ENCODE data around the gene VSX1.

VSX1 gene

DNA sequence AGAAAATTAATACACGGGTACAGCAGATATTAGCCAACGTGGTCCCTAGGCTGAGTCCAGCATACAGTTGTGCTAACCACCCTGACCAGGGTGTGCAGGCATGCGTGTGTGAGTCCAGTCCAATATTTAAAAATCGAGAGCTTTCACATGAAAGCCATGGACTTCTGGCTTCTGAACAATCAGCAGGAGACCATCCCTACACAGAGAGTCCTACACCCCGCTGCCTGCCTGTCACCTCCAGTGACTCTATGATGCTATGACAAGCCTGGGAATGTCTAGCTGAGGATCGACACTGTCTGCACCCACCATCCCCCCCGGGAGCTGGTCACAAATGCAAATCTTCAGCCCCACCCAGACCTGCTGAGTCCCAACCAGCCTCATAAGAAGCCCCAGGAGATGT, 31.9 kb downstream of the VSX1 start:
- no peak overlapping the region for H3K4me3 ChIP-seq (replicated peaks; ENCODE audit: low read depth, low read length)
- TF ChIP-seq, protein P1, sequence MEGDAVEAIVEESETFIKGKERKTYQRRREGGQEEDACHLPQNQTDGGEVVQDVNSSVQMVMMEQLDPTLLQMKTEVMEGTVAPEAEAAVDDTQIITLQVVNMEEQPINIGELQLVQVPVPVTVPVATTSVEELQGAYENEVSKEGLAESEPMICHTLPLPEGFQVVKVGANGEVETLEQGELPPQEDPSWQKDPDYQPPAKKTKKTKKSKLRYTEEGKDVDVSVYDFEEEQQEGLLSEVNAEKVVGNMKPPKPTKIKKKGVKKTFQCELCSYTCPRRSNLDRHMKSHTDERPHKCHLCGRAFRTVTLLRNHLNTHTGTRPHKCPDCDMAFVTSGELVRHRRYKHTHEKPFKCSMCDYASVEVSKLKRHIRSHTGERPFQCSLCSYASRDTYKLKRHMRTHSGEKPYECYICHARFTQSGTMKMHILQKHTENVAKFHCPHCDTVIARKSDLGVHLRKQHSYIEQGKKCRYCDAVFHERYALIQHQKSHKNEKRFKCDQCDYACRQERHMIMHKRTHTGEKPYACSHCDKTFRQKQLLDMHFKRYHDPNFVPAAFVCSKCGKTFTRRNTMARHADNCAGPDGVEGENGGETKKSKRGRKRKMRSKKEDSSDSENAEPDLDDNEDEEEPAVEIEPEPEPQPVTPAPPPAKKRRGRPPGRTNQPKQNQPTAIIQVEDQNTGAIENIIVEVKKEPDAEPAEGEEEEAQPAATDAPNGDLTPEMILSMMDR (IDR thresholded peaks at IDR 0.05; ENCODE audit: low read depth, low read length, missing control alignments): no peak
- DNase-seq (ENCODE audit: extremely low read depth, low read depth): no peak

DNA sequence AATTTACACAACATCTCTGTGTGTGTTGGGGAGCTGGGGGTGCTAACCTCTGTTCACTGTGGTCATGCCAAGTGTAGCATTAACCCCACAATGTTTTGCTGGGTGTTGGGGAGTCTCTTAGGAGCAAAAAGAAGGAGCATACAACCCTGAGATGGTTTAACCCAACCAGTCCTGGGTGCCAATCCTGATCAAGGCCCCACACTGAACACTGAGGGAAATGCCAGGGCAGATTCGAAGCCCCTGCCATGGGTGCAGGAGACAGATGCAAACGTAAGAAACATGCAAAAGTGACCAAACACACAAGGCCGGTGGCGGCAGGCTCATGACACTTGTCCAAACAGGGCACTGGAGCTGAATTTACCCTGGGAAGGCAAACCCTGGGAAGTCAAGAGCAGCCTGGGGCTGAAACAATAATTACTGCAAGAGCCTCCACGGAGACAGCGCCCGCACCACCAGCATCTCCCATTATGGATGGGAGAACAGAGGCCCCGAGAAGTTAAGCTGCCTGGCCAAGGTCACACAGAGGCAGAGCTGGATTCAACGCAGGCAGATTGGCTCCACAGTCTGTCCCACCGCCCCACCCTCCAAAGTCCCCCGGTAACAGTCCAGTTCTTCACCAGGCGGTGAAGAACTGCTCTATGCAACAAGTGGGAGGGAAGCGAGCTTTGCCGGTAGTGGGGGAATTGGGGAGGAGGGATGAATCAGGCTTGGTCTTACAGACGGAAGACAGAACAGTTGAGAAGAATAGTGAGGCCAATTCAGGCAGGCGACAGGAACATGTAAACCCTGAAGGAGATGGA, 32.5 kb downstream of the VSX1 start:
- no peak for DNase-seq (ENCODE audit: extremely low read depth, low read depth)
- TF ChIP-seq, protein P1 (IDR thresholded peaks at IDR 0.05; ENCODE audit: low read depth, low read length, missing control alignments): no peak
- no peak overlapping the region for H3K4me3 ChIP-seq (replicated peaks; ENCODE audit: low read depth, low read length)

DNA sequence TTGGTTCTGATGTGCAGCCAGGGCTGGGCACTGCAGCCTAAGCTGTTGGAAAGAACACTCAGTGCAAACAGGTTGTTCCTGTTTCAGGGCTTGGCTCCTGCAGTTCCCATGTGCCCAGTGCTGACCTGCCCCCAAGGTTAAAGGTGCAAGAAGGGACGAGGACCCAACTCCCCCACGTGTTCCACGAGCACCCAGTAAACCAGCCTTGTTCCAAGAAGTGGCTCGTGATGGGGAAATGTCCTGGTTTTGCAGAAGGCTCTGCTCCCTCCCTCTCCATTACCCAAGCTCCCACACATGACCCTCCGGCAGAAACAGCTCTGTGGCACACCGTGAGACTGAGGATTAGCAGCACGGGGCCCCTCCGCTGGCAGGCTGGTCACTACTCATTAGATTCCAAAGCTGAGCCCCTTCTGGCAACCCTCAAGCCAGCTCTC, 33.4 kb downstream of the VSX1 start:
- TF ChIP-seq, protein P1 (IDR thresholded peaks at IDR 0.05; ENCODE audit: low read depth, low read length, missing control alignments): no peak
- no peak overlapping the region for H3K4me3 ChIP-seq (replicated peaks; ENCODE audit: low read depth, low read length)
- no peak for DNase-seq (ENCODE audit: extremely low read depth, low read depth)

DNA sequence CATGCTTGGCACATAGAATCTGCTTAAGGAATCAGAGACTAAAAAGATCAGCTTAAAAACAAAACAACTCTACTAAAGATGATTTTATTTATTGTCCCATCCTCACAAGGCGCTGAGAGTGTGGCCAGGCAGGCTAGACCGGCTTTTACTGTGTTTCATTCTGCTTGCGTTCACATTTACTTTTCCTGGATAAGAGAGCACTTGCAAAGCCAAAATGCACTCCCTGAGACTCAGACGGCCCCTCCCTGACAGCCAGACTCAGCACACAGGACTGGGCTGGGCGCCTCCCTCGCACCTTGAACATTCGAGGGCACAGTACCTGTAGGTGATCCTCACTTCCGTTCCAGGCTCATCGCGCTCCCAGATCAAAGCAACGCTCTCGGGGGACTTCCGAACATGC, 34.2 kb downstream of the VSX1 start:
- TF ChIP-seq, protein P1 (IDR thresholded peaks at IDR 0.05; ENCODE audit: low read depth, low read length, missing control alignments): no peak
- DNase-seq (ENCODE audit: extremely low read depth, low read depth): no peak
- no peak overlapping the region for H3K4me3 ChIP-seq (replicated peaks; ENCODE audit: low read depth, low read length)

DNA sequence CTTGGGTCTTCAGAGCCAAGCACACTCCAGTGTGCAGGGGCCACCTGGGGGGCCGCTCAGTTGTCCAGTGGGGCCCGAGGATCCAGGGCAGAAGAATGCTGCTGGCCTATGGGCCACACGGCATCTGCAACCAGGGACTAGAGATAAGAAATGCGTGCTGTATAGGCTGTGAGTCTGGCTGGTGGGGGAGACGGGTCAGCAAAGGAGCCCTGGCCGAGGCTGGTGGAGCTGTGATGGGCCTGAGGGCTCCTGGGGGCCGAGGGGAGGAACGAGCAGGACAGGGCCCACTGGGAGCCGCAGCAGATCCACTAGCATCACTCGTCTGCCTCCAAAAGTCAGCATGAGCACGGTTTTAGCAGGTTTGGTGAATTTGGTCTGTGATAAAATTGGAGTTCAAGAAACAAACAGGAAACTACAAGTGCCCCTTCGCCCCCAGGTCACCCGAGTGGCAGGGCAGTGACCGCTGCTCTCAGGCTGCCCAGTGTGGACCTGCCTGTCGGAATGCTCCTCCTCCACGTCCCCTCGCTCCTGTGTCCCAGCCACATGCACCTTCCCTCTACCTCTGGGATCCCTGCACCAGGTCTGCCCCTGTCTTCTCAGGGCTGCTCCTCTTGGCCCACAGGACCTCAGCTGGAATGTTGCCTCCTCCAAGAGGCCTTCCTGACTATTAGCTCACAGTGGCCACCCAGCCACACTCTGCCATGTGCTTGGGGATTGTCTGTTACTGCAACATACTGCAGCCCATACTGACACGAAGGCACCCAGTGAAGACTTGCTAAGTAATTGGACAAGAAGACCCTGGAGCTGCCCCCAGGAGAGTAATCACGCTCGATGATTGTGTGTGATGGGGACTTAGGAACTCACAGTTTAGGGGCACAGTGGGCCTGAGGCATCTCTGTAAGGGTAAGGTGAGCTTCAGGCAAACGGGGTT, 34.9 kb downstream of the VSX1 start:
- no peak for DNase-seq (ENCODE audit: extremely low read depth, low read depth)
- no peak overlapping the region for H3K4me3 ChIP-seq (replicated peaks; ENCODE audit: low read depth, low read length)
- TF ChIP-seq, protein P1 (IDR thresholded peaks at IDR 0.05; ENCODE audit: low read depth, low read length, missing control alignments): no peak

DNA sequence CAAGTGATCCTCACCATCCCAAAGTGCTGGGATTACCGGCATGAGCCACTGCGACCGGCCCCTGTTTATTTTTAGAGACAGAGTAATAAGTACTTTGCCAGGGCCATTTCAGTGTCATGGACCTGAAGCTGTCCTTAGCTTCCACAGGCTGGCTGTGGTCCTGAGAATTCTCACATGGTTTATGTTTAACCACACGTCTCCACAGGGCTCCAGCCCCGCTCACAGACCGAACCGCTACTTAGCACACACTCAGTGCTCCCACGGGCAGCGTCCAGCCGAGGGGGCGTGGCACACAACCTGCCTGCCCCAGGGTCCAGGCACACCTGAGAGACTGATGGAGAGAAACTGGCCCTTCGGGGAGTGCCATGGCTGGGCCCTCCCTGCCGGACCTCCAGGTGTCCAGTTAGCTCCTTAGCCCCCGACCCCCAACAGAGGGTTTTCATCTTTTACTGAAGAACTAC, 35.7 kb downstream of the VSX1 start:
- H3K4me3 ChIP-seq (replicated peaks; ENCODE audit: low read depth, low read length): no peak overlapping the region
- TF ChIP-seq, protein P1 (IDR thresholded peaks at IDR 0.05; ENCODE audit: low read depth, low read length, missing control alignments): no peak
- DNase-seq (ENCODE audit: extremely low read depth, low read depth): no peak
